Right lobe of liver (tissue), 4 donors: ENCODE data around the gene SLC2A10.

ENCODE experiments used
- POLR2A ChIP-seq: fragments of 450-650 bp; IDR thresholded peaks from one replicate; pipeline ENCODE4 v1.6.1; 2017; ENCODE audit warnings: antibody characterized with exemption, mild to moderate bottlenecking
- TF ChIP-seq, protein P1 (sequence below), 4 donors: fragments of 200-600 bp in 3 of 4; fragments of 450-650 bp in 1 of 4; IDR thresholded peaks; one replicate each; pipeline versions ENCODE4 v1.5.1 to v1.8.0; 2016 to 2022; ENCODE audit warnings: antibody characterized with exemption in 4 of 4, mild to moderate bottlenecking in 2 of 4
- donor health status: DM: no; HTN: no; CAD: no.
- donor health status: DM: no; HTN: no; CAD: no.
- donor health status: DM: no; HTN: yes; CAD: no.

DNA sequence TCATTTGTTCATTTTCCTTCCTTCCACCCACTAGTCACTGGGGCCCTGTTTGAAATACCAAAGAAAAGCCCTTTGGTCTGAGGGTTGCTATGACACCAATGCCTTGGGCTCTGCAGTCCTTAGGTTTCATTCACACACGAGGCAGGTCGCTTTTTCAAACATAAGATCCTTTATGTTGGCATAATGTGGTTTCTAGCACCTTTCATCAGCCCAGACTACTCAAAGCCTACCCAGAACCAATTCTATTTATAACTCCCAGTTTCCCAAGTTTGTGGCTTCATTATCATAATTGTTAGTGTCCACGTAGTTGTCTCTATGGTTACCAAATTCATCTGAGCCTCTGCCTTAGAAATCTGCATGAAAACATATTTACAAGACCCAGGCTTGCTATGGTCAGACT is 13.6 kb upstream of the SLC2A10 start:
- TF ChIP-seq, protein P1, sequence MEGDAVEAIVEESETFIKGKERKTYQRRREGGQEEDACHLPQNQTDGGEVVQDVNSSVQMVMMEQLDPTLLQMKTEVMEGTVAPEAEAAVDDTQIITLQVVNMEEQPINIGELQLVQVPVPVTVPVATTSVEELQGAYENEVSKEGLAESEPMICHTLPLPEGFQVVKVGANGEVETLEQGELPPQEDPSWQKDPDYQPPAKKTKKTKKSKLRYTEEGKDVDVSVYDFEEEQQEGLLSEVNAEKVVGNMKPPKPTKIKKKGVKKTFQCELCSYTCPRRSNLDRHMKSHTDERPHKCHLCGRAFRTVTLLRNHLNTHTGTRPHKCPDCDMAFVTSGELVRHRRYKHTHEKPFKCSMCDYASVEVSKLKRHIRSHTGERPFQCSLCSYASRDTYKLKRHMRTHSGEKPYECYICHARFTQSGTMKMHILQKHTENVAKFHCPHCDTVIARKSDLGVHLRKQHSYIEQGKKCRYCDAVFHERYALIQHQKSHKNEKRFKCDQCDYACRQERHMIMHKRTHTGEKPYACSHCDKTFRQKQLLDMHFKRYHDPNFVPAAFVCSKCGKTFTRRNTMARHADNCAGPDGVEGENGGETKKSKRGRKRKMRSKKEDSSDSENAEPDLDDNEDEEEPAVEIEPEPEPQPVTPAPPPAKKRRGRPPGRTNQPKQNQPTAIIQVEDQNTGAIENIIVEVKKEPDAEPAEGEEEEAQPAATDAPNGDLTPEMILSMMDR (IDR thresholded peaks at IDR 0.05) = no peak
- no peak for TF ChIP-seq POLR2A
